H1 (cell line): ENCODE results near the gene TNFRSF8. TPM values are rescaled to one million over a fixed set of nuclear protein-coding genes. Genes with fewer than 3 reads are reported as not detected.

Experiments used
- CTCF ChIA-PET: fragments of 300-600 bp; sonication (Branson Sonifier 250); formaldehyde crosslinking; loops from one replicate; lab custom pipeline; 2021; ENCODE audit not compliant: partially characterized antibody; lab: Charles Lee
- POLR2A ChIA-PET: fragments of 300-600 bp; sonication (Branson Sonifier 250); formaldehyde crosslinking; loops from one replicate; lab custom pipeline; 2021; ENCODE audit warnings: inconsistent platforms; ENCODE audit not compliant: partially characterized antibody; lab: Charles Lee
- DNase-seq, 2 experiments: peaks; one replicate each; pipeline versions ENCODE4 v3.0.0 to v3.0.0-alpha.2; 2010 to 2022; ENCODE audit warnings: low spot score in 2 of 2, low read depth in 1 of 2, mixed read lengths in 1 of 2
- FAIRE-seq: peaks from 2 replicates; lab custom pipeline; 2011; peaks lifted over from hg19 to GRCh38; lab: Jason Lieb, UNC
- H2AFZ ChIP-seq: 2 replicates; pipeline ENCODE4 v1.8.1; 2012; ENCODE audit warnings: low read length, inconsistent platforms
- H2AK5ac ChIP-seq: 2 replicates; pipeline ENCODE4 v1.6.1; 2013; ENCODE audit warnings: low read depth, low read length
- H2BK120ac ChIP-seq: replicated peaks from 2 replicates; pipeline ENCODE3; 2013; ENCODE audit warnings: low read depth, low read length, inconsistent platforms
- H2BK12ac ChIP-seq: 2 replicates; pipeline ENCODE4 v1.6.1; 2013; ENCODE audit warnings: low read depth, low read length
- H2BK15ac ChIP-seq: 2 replicates; pipeline ENCODE4 v1.6.1; 2013; ENCODE audit warnings: low read length
- H2BK20ac ChIP-seq: 2 replicates; pipeline ENCODE4 v1.6.1; 2013; ENCODE audit warnings: low read length
- H2BK5ac ChIP-seq: 2 replicates; pipeline ENCODE4 v1.6.1; 2013; ENCODE audit warnings: low read depth, low read length
- H3K14ac ChIP-seq: 2 replicates; pipeline ENCODE4 v1.6.1; 2013; ENCODE audit warnings: inconsistent platforms; ENCODE audit not compliant: insufficient read length
- H3K18ac ChIP-seq: 2 replicates; pipeline ENCODE4 v1.6.1; 2013; ENCODE audit warnings: low read length; ENCODE audit errors: extremely low read depth
- H3K23ac ChIP-seq: 2 replicates; pipeline ENCODE4 v1.6.1; 2013; ENCODE audit warnings: inconsistent platforms; ENCODE audit not compliant: insufficient read length
- H3K23me2 ChIP-seq: 2 replicates; pipeline ENCODE4 v1.6.1; 2013; ENCODE audit warnings: low read depth, low read length
- H3K27ac ChIP-seq: 2 replicates; pipeline ENCODE4 v1.6.1; 2011; ENCODE audit warnings: low read depth, low read length, inconsistent platforms
- H3K27me3 ChIP-seq, 4 experiments: replicated peaks in 1 of 4; 1 replicate in 1 of 4; 2 replicates in 3 of 4; pipeline versions ENCODE4 v1.6.1 to v1.8.1; 2011 to 2013; ENCODE audit warnings: low read length in 3 of 4, mild to moderate bottlenecking in 3 of 4, inconsistent platforms in 2 of 4, mixed read lengths in 2 of 4, moderate library complexity in 1 of 4; ENCODE audit not compliant: control insufficient read depth in 3 of 4, insufficient read depth in 3 of 4; ENCODE audit errors: extremely low read depth in 1 of 4
- H3K36me3 ChIP-seq, 4 experiments: 2 replicates each; pipeline versions ENCODE4 v1.6.1 to v1.8.1; 2011 to 2013; ENCODE audit warnings: mild to moderate bottlenecking in 4 of 4, low read length in 3 of 4, moderate library complexity in 2 of 4, control low read depth in 1 of 4, inconsistent platforms in 1 of 4; ENCODE audit not compliant: insufficient read depth in 4 of 4, control insufficient read depth in 2 of 4
- H3K4ac ChIP-seq: replicated peaks from 2 replicates; pipeline ENCODE3; 2013; ENCODE audit warnings: low read length, low read depth, mixed read lengths, inconsistent platforms; ENCODE audit not compliant: insufficient read length
- H3K4me1 ChIP-seq, 4 experiments: replicated peaks in 1 of 4; 1 replicate in 1 of 4; 2 replicates in 3 of 4; pipeline versions ENCODE4 v1.6.1 to v1.8.1; 2011 to 2013; ENCODE audit warnings: low read length in 3 of 4, inconsistent platforms in 2 of 4, mixed read lengths in 1 of 4; ENCODE audit not compliant: insufficient read depth in 4 of 4, control insufficient read depth in 3 of 4
- H3K4me2 ChIP-seq, 2 experiments: 2 replicates each; pipeline versions ENCODE4 v1.6.1 to v1.8.1; 2011 to 2013; ENCODE audit warnings: low read depth in 2 of 2, low read length in 2 of 2, control low read depth in 1 of 2, inconsistent platforms in 1 of 2, mild to moderate bottlenecking in 1 of 2; ENCODE audit not compliant: insufficient read depth in 1 of 2
- H3K4me3 ChIP-seq, 4 experiments: fragments of 200-600, 300-600 bp in 1 of 4; sonication (generic), shearing (Covaris generic), sonication (Bioruptor Twin) in 1 of 4; 2 replicates each; pipeline versions ENCODE4 v1.5.1 to v1.8.1; 2011 to 2016; ENCODE audit warnings: low read length in 4 of 4, low read depth in 3 of 4, control low read depth in 2 of 4, inconsistent platforms in 2 of 4, mild to moderate bottlenecking in 2 of 4, mixed read lengths in 1 of 4, moderate library complexity in 1 of 4; ENCODE audit not compliant: insufficient read depth in 2 of 4; ENCODE audit errors: extremely low read depth in 1 of 4
- H3K56ac ChIP-seq: replicated peaks from 2 replicates; pipeline ENCODE3; 2013; ENCODE audit warnings: low read depth, mild to moderate bottlenecking, mixed read lengths, low read length, inconsistent platforms; ENCODE audit not compliant: insufficient read length
- H3K79me1 ChIP-seq: 2 replicates; pipeline ENCODE4 v1.6.1; 2013; ENCODE audit warnings: low read depth, low read length, control low read depth
- H3K79me2 ChIP-seq, 2 experiments: 2 replicates each; pipeline versions ENCODE4 v1.6.1 to v1.8.1; 2012 to 2013; ENCODE audit warnings: low read length in 2 of 2, mild to moderate bottlenecking in 2 of 2, inconsistent platforms in 1 of 2; ENCODE audit not compliant: insufficient read depth in 2 of 2, control insufficient read depth in 1 of 2
- H3K9ac ChIP-seq, 4 experiments: replicated peaks in 1 of 4; 1 replicate in 1 of 4; 2 replicates in 3 of 4; pipeline versions ENCODE4 v1.6.1 to v1.8.1; 2011 to 2013; ENCODE audit warnings: low read depth in 3 of 4, low read length in 3 of 4, control low read depth in 2 of 4, mild to moderate bottlenecking in 2 of 4, moderate library complexity in 2 of 4, inconsistent platforms in 1 of 4; ENCODE audit errors: extremely low read depth in 1 of 4
- H3K9me3 ChIP-seq, 2 experiments: 2 replicates each; pipeline versions ENCODE4 v1.6.1 to v1.8.1; 2012 to 2013; ENCODE audit warnings: mild to moderate bottlenecking in 2 of 2, moderate library complexity in 2 of 2, control low read depth in 1 of 2, inconsistent platforms in 1 of 2, low read depth in 1 of 2, low read length in 1 of 2, mixed read lengths in 1 of 2; ENCODE audit not compliant: insufficient read depth in 2 of 2
- H4K20me1 ChIP-seq, 2 experiments: replicated peaks in 1 of 2; 2 replicates each; pipeline versions ENCODE3 to v1.8.1; 2011 to 2013; ENCODE audit warnings: inconsistent platforms in 2 of 2, low read length in 2 of 2, mild to moderate bottlenecking in 1 of 2; ENCODE audit not compliant: insufficient read depth in 2 of 2, control insufficient read depth in 1 of 2
- H4K5ac ChIP-seq: 2 replicates; pipeline ENCODE4 v1.6.1; 2013; ENCODE audit warnings: low read length, low read depth, mixed read lengths, inconsistent platforms; ENCODE audit not compliant: insufficient read length
- H4K8ac ChIP-seq: 2 replicates; pipeline ENCODE4 v1.8.0; 2013; ENCODE audit warnings: mild to moderate bottlenecking, moderate library complexity, low read length, inconsistent platforms; ENCODE audit not compliant: insufficient read depth; ENCODE audit errors: extremely low read depth
- H4K91ac ChIP-seq: replicated peaks from 2 replicates; pipeline ENCODE3; 2013; ENCODE audit warnings: low read length, mixed read lengths, inconsistent platforms; ENCODE audit not compliant: insufficient read length
- ASH2L ChIP-seq: fragments of 200-600, 300-600 bp; sonication (generic); IDR thresholded peaks from one replicate; pipeline ENCODE4 v1.7.1; 2017; ENCODE audit warnings: low read length
- CTBP2 ChIP-seq: IDR thresholded peaks from 2 replicates; pipeline ENCODE4 v1.7.0; 2011; ENCODE audit warnings: borderline replicate concordance, mild to moderate bottlenecking, moderate library complexity, mixed read lengths, low read length; ENCODE audit not compliant: insufficient read depth, insufficient read length
- EZH2 ChIP-seq: fragments of 200-600 bp; sonication (generic); IDR thresholded peaks from 2 replicates; pipeline ENCODE4 v1.7.1; 2012; ENCODE audit warnings: low read depth, mild to moderate bottlenecking, moderate library complexity, low read length, inconsistent platforms; ENCODE audit not compliant: severe bottlenecking
- GABPA ChIP-seq: IDR thresholded peaks from 2 replicates; pipeline ENCODE4 v1.6.1; 2011; ENCODE audit warnings: mild to moderate bottlenecking, low read length, moderate library complexity, borderline replicate concordance; ENCODE audit not compliant: insufficient read depth
- HDAC2 ChIP-seq, 2 experiments: fragments of 300-600 bp in 1 of 2; sonication (generic) in 1 of 2; IDR thresholded peaks; 2 replicates each; pipeline ENCODE4 v1.6.1; 2011 to 2012; ENCODE audit warnings: low read depth in 2 of 2, low read length in 2 of 2, mild to moderate bottlenecking in 2 of 2, moderate library complexity in 2 of 2, borderline replicate concordance in 1 of 2, inconsistent platforms in 1 of 2
- PHF8 ChIP-seq: fragments of 200-600 bp; sonication (generic); conservative IDR thresholded peaks from 2 replicates; pipeline ENCODE4 v1.7.1; 2012; ENCODE audit warnings: low read depth, mild to moderate bottlenecking, inconsistent platforms, low read length, moderate library complexity
- POLR2AphosphoS5 ChIP-seq: IDR thresholded peaks from 2 replicates; pipeline ENCODE4 v1.6.1; 2011; ENCODE audit warnings: low read depth, low read length
- POU5F1 ChIP-seq: IDR thresholded peaks from 2 replicates; pipeline ENCODE4 v1.6.1; 2011; ENCODE audit warnings: low read depth, mild to moderate bottlenecking, low read length, moderate library complexity
- SIN3A ChIP-seq, 2 experiments: IDR thresholded peaks in 1 of 2; conservative IDR thresholded peaks in 1 of 2; 2 replicates each; pipeline ENCODE4 v1.6.1; 2011 to 2012; ENCODE audit warnings: low read length in 2 of 2, improper control_type of control experiment in 1 of 2, low read depth in 1 of 2, mild to moderate bottlenecking in 1 of 2
- SIX5 ChIP-seq: IDR thresholded peaks from 2 replicates; pipeline ENCODE4 v1.6.1; 2011; ENCODE audit warnings: mild to moderate bottlenecking, low read depth, low read length
- ZNF274 ChIP-seq: IDR thresholded peaks from 2 replicates; pipeline ENCODE4 v1.7.0; 2012; ENCODE audit warnings: low read length, borderline replicate concordance; ENCODE audit errors: extremely low read depth
- WGBS, 2 experiments: shearing (Covaris generic) in 1 of 2; methylation state at CpG; one replicate each; pipeline versions ENCODE4 v1.1.6 to v1.1.7; 2013 to 2015; ENCODE audit warnings: low lambda C conversion rate in 2 of 2, mixed read lengths in 2 of 2, inconsistent platforms in 1 of 2, low coverage in 1 of 2, missing lambda C conversion rate in 1 of 2; ENCODE audit not compliant: insufficient replicate concordance in 2 of 2, insufficient coverage in 1 of 2, insufficient read length in 1 of 2; ENCODE audit errors: extremely low coverage in 1 of 2, missing lambda C conversion rate in 1 of 2; 5-methylcytosine and 5-hydroxymethylcytosine counted together
- polyA plus RNA-seq, 7 experiments: library from polyadenylated mRNA; depleted of rRNA in 3 of 7; stranded (reverse) in 5 of 7; unstranded in 2 of 7; fragments of >200 nt in 5 of 7; fragments of 200-250 nt in 2 of 7; gene quantifications; 1 replicate in 5 of 7; 2 replicates in 1 of 7; 4 replicates in 1 of 7; pipeline versions ENCODE4 v1.2.1 to v1.2.3, GENCODE V29; 2011 to 2013; ENCODE audit warnings: missing spikeins in 2 of 7, mixed read lengths in 2 of 7
- total RNA-seq: library from RNA; stranded (reverse); fragmentation: NEBNext Ultra II Directional; extraction: Animal tissue kit (Norgen Biotek cat#: 25700); gene quantifications from 2 replicates; pipeline ENCODE4 v1.2.1, GENCODE V29; 2021
- TF ChIP-seq, protein P1 (sequence below): IDR thresholded peaks from 2 replicates; pipeline ENCODE4 v1.6.1; 2012; ENCODE audit warnings: inconsistent platforms

Gene TNFRSF8
- total and polyA plus RNA-seq, 2 of the 8 experiments (the other 6 are each of a cell fraction or from before 2014, with no cell fraction given), result 23.2 to 32.7 TPM

DNA sequence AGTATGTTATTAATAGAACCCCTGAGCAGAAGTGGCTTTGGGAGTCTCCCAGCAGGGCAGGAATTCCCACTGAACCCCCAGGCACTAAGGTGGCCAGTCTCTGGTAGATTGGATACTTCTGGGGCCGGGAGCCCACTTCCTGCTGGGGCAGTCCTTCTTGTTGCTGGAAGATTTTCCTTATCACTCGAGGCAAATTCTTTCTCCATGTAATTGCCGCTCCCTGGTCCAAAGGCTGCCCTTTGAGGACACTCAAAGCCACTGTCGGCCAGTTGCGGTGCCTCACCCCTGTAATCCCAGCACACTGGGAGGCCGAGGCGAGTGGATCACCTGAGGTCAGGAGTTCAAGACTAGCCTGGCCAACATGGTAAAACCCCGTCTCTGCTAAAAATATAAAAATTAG, 81.1 kb downstream of the TNFRSF8 start:
- Histone ChIP-seq H2BK5ac (no peak overlapping the region), H2BK15ac (no peak overlapping the region), H3K23ac (no peak overlapping the region), H4K20me1 (peaks cover 0 to 4% of the 10 kb centered on the region in 2 experiments), H2AK5ac (no peak overlapping the region), H3K27ac (no peak overlapping the region), H3K36me3 (no peaks in the 10 kb centered on the region; a peak in 2 of 8 replicates), H3K23me2 (no peaks in the 10 kb centered on the region), H2AFZ (no peak overlapping the region), H3K56ac (no peak overlapping the region), H2BK12ac (no peak overlapping the region), H3K9me3 (no peaks in the 10 kb centered on the region; a peak in 1 of 4 replicates), H3K4me3 (no peak overlapping the region), H4K91ac (no peak overlapping the region), H3K27me3 (no peaks in the 10 kb centered on the region), H3K18ac (no peak overlapping the region), H4K5ac (no peak overlapping the region), H3K14ac (no peak overlapping the region), H3K4ac (no peak overlapping the region), H3K4me2 (no peak overlapping the region), H2BK120ac (no peak overlapping the region), H4K8ac (no peak overlapping the region), H3K79me2 (no peaks in the 10 kb centered on the region), H3K9ac (no peak overlapping the region), H3K79me1 (no peaks in the 10 kb centered on the region), H3K4me1 (peaks cover 0 to 5% (median 3%) of the 10 kb centered on the region in 4 experiments; a peak in 5 of 7 replicates), H2BK20ac (no peak overlapping the region)
- POLR2A ChIA-PET, result no interaction called here
- DNase-seq, result no peak
- no peak for FAIRE-seq
- CTCF ChIA-PET, result interaction anchor here (1.6 to 9.2 kb wide), 3 partner anchors 19 to 64 kb away, joined by 3 to 79 read pairs (median 5); no protein-coding TSS in a partner anchor
- 90% methylated on average over 8 of the region's 8 CpGs; no CpG with 5 or more reads in 1 of the 2 experiments for WGBS, 2 experiments
- TF ChIP-seq HDAC2 (IDR thresholded peaks at IDR 0.05; ENCODE audit: borderline replicate concordance in 1 of 2, low read depth in 2 of 2, low read length in 2 of 2) (no peak), PHF8 (no peak), GABPA (no peak), ASH2L (no peak), EZH2 (no peak), POLR2AphosphoS5 (no peak), POU5F1 (no peak), CTBP2 (no peak), SIX5 (no peak), ZNF274 (no peak), SIN3A (conservative IDR thresholded peaks at IDR 0.05 in 1 of 2, IDR thresholded peaks at IDR 0.05 in 1 of 2; ENCODE audit: low read depth in 1 of 2, low read length in 2 of 2) (no peak)
- TF ChIP-seq, protein P1, sequence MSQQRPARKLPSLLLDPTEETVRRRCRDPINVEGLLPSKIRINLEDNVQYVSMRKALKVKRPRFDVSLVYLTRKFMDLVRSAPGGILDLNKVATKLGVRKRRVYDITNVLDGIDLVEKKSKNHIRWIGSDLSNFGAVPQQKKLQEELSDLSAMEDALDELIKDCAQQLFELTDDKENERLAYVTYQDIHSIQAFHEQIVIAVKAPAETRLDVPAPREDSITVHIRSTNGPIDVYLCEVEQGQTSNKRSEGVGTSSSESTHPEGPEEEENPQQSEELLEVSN, result no peak
